Sigmoid colon (tissue), 7 donors: ENCODE measurements around the gene ERN2. TPM values are rescaled to one million over a fixed set of nuclear protein-coding genes. Genes with fewer than 3 reads are reported as not detected.

ENCODE experiments used
- DNase-seq: peaks from one replicate; pipeline ENCODE4 v3.0.0-alpha.2; 2019
- H3K27ac ChIP-seq, 4 donors: fragments of 200-600 bp; sonication (generic); one replicate each; pipeline ENCODE4 v1.5.1; 2016 to 2019; ENCODE audit warnings: mild to moderate bottlenecking in 1 of 4
- H3K27me3 ChIP-seq, 3 donors: fragments of 200-600 bp; sonication (generic); one replicate each; pipeline ENCODE4 v1.5.1; 2019; ENCODE audit warnings: mild to moderate bottlenecking in 1 of 3
- H3K36me3 ChIP-seq, 4 donors: fragments of 200-600 bp; sonication (generic); one replicate each; pipeline ENCODE4 v1.5.1; 2016 to 2019
- H3K4me1 ChIP-seq, 4 donors: fragments of 200-600 bp; sonication (generic); one replicate each; pipeline ENCODE4 v1.5.1; 2017 to 2019
- H3K4me3 ChIP-seq, 4 donors: fragments of 200-600 bp; sonication (generic); one replicate each; pipeline ENCODE4 v1.5.1; 2017 to 2019; ENCODE audit warnings: mild to moderate bottlenecking in 2 of 4, moderate library complexity in 1 of 4
- H3K9me3 ChIP-seq, 4 donors: fragments of 200-600 bp in 3 of 4; sonication (generic) in 3 of 4; one replicate each; pipeline versions ENCODE4 v1.5.1 to v1.6.1; 2013 to 2019
- CTCF ChIP-seq, 4 experiments: fragments of 450-650 bp in 3 of 4; fragments of 200-600 bp in 1 of 4; IDR thresholded peaks; one replicate each; pipeline ENCODE4 v1.5.1; 2016 to 2019; ENCODE audit warnings: antibody characterized with exemption in 4 of 4, mild to moderate bottlenecking in 3 of 4, moderate library complexity in 2 of 4
- EP300 ChIP-seq, 4 donors: sonication (generic); formaldehyde crosslinking; IDR thresholded peaks; one replicate each; pipeline ENCODE4 v1.6.1; 2017; ENCODE audit warnings: antibody characterized with exemption in 4 of 4
- POLR2A ChIP-seq, 2 donors: fragments of 450-650 bp; IDR thresholded peaks; one replicate each; pipeline ENCODE4 v1.6.1; 2016; ENCODE audit warnings: antibody characterized with exemption in 2 of 2, mild to moderate bottlenecking in 2 of 2, moderate library complexity in 2 of 2
- POLR2AphosphoS5 ChIP-seq, 4 donors: sonication (generic); formaldehyde crosslinking; IDR thresholded peaks; one replicate each; pipeline ENCODE4 v1.6.1; 2017; ENCODE audit warnings: antibody characterized with exemption in 4 of 4
- WGBS, 2 donors: extraction: QIAGEN DNeasy Blood & Tissue Kit; methylation state at CpG; one replicate each; pipeline ENCODE4 v1.1.7; 2013; 5-methylcytosine and 5-hydroxymethylcytosine counted together
- intact Hi-C: fragments of 100-400 bp; cut with DNase I; formaldehyde crosslinking; loops from one replicate; pipeline ENCODE4 v1.15.1; 2023
- polyA plus RNA-seq, 3 donors: library from polyadenylated mRNA; stranded (reverse); fragments of 200-250 nt; gene quantifications; one replicate each; pipeline ENCODE4 v1.2.3, GENCODE V29; 2013
- total RNA-seq, 4 donors: library from RNA; depleted of rRNA; stranded (reverse); fragments of >200 nt; gene quantifications; one replicate each; pipeline ENCODE4 v1.1.0, GENCODE V29; 2016
- donor health status: healthy with polysubstance abuse.
- donor health status: Bipolar disorder and iron deficiency.
- donor health status: healthy.

The ERN2 gene
- total and polyA plus RNA-seq, 7 donors, result 0.36 to 123 (median 19.9) TPM; not detected in 2

DNA sequence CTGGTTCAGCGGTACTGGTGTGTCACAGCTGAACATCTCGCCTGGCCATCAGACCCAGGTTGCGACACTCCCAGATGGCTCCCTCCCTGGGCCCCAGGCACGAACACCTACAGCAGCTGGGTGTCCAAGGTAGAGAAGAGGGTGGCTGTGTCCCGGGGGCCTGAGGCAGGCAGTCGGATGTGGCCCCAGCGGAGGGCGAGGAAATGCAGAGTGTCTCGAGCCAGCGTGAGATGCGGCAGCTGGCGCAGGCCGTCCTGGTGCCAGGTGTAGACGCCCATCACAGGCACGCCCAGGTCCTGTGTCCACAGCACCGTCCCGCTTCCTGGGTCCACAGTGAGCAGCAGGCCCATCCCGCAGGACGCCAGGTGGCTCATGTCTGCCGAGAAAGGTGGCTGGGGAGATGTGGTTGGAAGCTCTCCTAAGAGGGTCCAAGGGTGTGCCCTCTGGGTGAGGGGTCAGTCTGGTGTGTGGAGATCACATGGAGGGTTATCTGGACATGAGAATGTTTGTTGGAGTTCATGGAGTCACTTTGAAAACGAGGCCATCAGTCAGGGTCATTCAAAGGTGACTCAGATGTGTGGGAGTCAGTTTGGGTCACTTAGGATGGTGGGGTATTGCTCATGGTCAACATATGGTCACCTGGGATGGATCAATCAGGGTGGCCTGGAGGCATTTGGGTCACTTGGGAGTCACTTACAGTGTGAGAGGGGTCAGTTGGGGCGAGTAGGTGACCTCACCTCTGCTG is 8.1 kb downstream of the ERN2 start:
- Histone ChIP-seq H3K4me1 (no peaks in the 10 kb centered on the region), H3K9me3 (peaks cover 0 to 4% (median 2%) of the 10 kb centered on the region in 4 donors), H3K27ac (no peak overlapping the region), H3K36me3 (no peaks in the 10 kb centered on the region), H3K27me3 (no peaks in the 10 kb centered on the region), H3K4me3 (no peak overlapping the region)
- DNase-seq, result no peak
- TF ChIP-seq CTCF (IDR thresholded peaks at IDR 0.05) (no peak), POLR2AphosphoS5 (IDR thresholded peaks at IDR 0.05) (no peak), EP300 (IDR thresholded peaks at IDR 0.05) (no peak), POLR2A (IDR thresholded peaks at IDR 0.05) (no peak)
- WGBS, 2 donors, result 78 to 90% methylated on average over 22 of the region's 22 CpGs
- intact Hi-C loops, result no loop called here

DNA sequence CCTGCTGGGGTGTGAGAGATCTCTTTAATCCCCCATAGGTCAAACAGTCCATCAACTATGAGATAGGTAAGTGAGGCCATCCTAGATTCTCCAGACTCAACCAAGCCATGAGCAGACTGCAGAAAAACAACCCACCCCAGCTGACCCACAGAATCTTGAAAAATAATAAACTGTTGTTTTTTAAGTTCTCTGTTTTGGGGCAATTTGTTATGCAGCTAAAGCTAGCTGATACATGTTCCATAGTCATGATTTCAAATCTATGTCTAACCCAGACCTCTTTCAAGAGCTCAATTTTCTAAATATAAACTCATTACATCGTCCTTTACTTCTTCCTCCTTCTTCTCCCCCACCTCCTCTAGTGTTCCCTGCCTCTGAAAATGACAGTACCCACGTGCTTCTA is 10.1 kb downstream of the ERN2 start:
- Histone ChIP-seq H3K4me1 (no peaks in the 10 kb centered on the region), H3K36me3 (no peaks in the 10 kb centered on the region), H3K27ac (no peak overlapping the region), H3K4me3 (no peak overlapping the region), H3K27me3 (no peaks in the 10 kb centered on the region), H3K9me3 (peaks cover 0 to 2% (median 0%) of the 10 kb centered on the region in 4 donors)
- no peak for DNase-seq
- TF ChIP-seq POLR2A (IDR thresholded peaks at IDR 0.05) (no peak), CTCF (IDR thresholded peaks at IDR 0.05) (no peak), POLR2AphosphoS5 (IDR thresholded peaks at IDR 0.05) (no peak), EP300 (IDR thresholded peaks at IDR 0.05) (no peak)
- WGBS, 2 donors, result 71 to 90% methylated on average over 2 of the region's 2 CpGs
- intact Hi-C loops, result no loop called here

DNA sequence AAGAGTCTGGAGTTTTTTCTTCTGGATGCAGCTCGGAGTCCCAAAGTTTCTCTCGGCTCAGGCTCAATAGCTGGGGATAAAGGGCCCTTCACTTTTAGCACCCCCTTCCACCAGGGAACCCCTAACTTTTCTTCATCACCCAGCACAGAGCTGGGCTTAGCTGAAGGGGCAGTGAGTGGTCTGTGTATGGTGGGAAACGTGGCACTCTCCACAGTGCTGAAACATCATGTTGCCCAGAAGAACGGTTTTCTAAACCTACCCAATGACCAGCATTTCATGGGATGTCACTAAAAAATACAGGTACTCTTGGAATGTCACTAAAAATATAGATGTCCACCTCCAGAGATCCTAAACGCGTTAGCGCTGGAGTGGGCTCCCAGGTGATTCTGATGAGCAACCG is 12.0 kb downstream of the ERN2 start:
- Histone ChIP-seq H3K36me3 (no peaks in the 10 kb centered on the region), H3K9me3 (peaks cover 0 to 2% (median 0%) of the 10 kb centered on the region in 4 donors), H3K4me1 (no peaks in the 10 kb centered on the region), H3K27me3 (no peaks in the 10 kb centered on the region), H3K4me3 (no peak overlapping the region), H3K27ac (no peak overlapping the region)
- 81 to 83% methylated on average over 8 of the region's 8 CpGs for WGBS, 2 donors
- no peak for DNase-seq
- no peak for TF ChIP-seq CTCF (IDR thresholded peaks at IDR 0.05)
- TF ChIP-seq EP300 (IDR thresholded peaks at IDR 0.05), result no peak
- intact Hi-C loops, result no loop called here

DNA sequence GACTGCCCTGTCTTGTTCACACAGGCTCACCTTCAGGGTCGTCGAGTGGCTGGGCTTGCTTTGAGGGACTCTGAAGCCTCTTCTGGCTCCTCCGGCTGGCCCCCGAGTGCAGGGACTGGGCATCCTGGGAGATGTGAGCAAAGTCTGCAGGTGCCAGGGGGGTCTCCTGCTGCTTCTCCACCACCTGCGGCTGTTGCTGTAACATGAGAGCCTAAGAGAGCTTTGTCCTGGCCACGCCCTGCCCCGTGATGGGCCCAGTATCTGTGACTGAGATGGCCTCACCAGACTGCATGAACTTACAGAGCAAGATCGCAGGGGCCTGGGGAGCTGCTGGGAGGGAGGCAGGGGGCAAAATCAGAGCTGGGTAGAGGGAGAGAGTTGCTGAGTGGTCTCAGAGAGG is 12.5 kb downstream of the ERN2 start:
- Histone ChIP-seq H3K27ac (no peak overlapping the region), H3K4me3 (no peak overlapping the region), H3K4me1 (no peaks in the 10 kb centered on the region), H3K36me3 (no peaks in the 10 kb centered on the region), H3K9me3 (peaks cover 0 to 2% (median 0%) of the 10 kb centered on the region in 4 donors), H3K27me3 (no peaks in the 10 kb centered on the region)
- intact Hi-C loops, result no loop called here
- TF ChIP-seq EP300 (IDR thresholded peaks at IDR 0.05) (no peak), POLR2AphosphoS5 (IDR thresholded peaks at IDR 0.05) (no peak), POLR2A (IDR thresholded peaks at IDR 0.05) (no peak), CTCF (IDR thresholded peaks at IDR 0.05) (no peak)
- no peak for DNase-seq
- 40 to 57% methylated on average over 8 of the region's 8 CpGs for WGBS, 2 donors

GRCh38 chr16:23700093-23700492 is 12.9 kb downstream of the ERN2 start:
- H3K4me1 ChIP-seq, result peaks cover 0 to 2% (median under 1%) of the 10 kb centered on the region in 4 donors
- no peak overlapping the region for H3K27ac ChIP-seq
- no peaks in the 10 kb centered on the region for H3K27me3 ChIP-seq
- no peak for DNase-seq
- H3K36me3 ChIP-seq, result no peaks in the 10 kb centered on the region
- peaks cover 0 to 2% (median 0%) of the 10 kb centered on the region in 4 donors for H3K9me3 ChIP-seq
- intact Hi-C loops, result no loop called here
- 93 to 94% methylated on average over 2 of the region's 2 CpGs for WGBS, 2 donors
- no peak for TF ChIP-seq POLR2AphosphoS5 (IDR thresholded peaks at IDR 0.05)
- no peak for TF ChIP-seq POLR2A (IDR thresholded peaks at IDR 0.05)
- no peak for TF ChIP-seq EP300 (IDR thresholded peaks at IDR 0.05)
- no peak for TF ChIP-seq CTCF (IDR thresholded peaks at IDR 0.05)
- no peak overlapping the region for H3K4me3 ChIP-seq
